Rectal smooth muscle tissue (tissue), 1 donor: ENCODE results near the gene EFCAB11.

Source experiments
- H3K27ac ChIP-seq: one replicate; pipeline ENCODE4 v1.7.0; 2013; ENCODE audit warnings: low read depth, low read length, inconsistent platforms
- H3K27me3 ChIP-seq: one replicate; pipeline ENCODE4 v1.7.0; 2013; ENCODE audit warnings: low read length; ENCODE audit not compliant: control insufficient read depth, insufficient read depth
- H3K36me3 ChIP-seq: one replicate; pipeline ENCODE4 v1.7.0; 2013; ENCODE audit warnings: low read length; ENCODE audit not compliant: control insufficient read depth, insufficient read depth
- H3K4me1 ChIP-seq: one replicate; pipeline ENCODE4 v1.7.0; 2013; ENCODE audit warnings: low read length; ENCODE audit not compliant: control insufficient read depth, insufficient read depth
- H3K4me3 ChIP-seq: one replicate; pipeline ENCODE4 v1.7.0; 2013; ENCODE audit warnings: low read length
- H3K9ac ChIP-seq: one replicate; pipeline ENCODE4 v1.7.0; 2013; ENCODE audit warnings: low read length

Gene EFCAB11

DNA sequence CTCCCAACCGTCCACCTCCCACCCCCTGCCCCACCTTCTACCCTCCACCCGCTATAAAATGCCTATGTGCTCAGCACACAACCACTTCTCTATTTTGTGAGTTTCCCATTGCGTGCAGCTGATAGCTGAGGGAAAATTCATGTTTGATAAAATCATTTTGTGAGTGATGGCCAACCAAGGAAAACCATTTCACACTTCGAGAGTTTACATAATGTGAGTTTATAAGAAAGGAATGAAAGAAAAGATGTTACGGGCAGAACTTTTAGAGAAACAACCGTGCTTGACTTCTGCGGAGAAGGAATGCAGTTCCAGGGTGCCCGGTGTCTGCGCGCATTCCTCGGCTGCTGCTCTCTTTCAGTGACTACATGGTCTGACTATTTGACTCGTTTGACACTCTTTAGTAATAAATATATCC, 140.9 kb downstream of the EFCAB11 start:
- Histone ChIP-seq H3K36me3 (no peaks in the 10 kb centered on the region), H3K27ac (no peak overlapping the region), H3K9ac (no peak overlapping the region), H3K27me3 (no peaks in the 10 kb centered on the region), H3K4me1 (peaks cover 9% of the 10 kb centered on the region), H3K4me3 (peak overlapping the region; percentile 36)

DNA sequence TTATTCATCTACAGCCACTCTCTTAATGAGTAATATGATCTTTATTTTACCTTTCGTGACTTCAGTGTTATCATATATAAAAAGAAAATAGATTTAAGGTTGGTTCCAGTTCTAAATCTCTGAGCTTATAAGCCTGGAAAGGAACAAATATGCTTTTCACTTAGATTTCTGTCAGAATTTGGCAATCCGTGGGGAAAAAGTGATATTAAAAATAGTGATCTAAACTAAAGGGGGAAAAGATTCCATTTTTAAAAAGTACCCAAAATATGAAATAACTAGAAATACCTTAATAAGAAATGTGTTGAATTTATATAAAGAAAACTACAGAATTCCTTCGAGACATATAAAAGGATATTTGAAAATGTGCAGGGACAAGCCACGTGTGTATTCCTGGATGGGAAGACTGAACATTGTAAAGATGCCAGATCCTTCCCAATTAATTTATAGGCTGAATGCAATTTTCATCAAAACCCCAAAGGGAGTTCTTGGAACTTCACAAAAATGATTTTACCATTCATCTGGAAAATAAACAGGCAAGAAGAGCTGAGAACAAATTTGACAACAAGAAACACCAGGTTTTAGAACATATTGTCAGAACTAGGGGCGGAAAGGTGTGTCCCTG, 142.5 kb downstream of the EFCAB11 start:
- peaks cover 5% of the 10 kb centered on the region for H3K4me1 ChIP-seq
- no peaks in the 10 kb centered on the region for H3K36me3 ChIP-seq
- no peak overlapping the region for H3K9ac ChIP-seq
- H3K27ac ChIP-seq, result no peak overlapping the region
- no peak overlapping the region for H3K4me3 ChIP-seq
- no peaks in the 10 kb centered on the region for H3K27me3 ChIP-seq

DNA sequence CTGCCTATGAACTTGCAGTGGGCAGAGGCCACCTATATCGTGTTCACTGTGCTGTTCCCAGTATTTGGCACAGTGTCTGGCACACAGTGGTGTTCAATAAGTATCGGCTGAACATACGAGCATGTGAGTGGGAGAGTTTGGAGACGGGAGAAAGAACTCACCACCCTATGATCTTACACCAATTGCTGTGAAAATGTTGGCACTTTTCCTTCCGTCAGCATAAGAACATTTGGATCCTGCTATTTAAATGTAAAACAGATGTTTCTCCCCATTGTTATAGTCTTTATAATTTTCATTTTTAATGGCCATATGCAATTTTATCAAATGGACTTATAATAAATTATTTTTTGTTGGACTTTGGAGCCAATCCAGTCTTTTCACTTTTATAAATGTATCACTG, 144.4 kb downstream of the EFCAB11 start:
- Histone ChIP-seq H3K27ac (no peak overlapping the region), H3K36me3 (no peaks in the 10 kb centered on the region), H3K4me3 (no peak overlapping the region), H3K9ac (no peak overlapping the region), H3K4me1 (peaks cover 5% of the 10 kb centered on the region), H3K27me3 (no peaks in the 10 kb centered on the region)

DNA sequence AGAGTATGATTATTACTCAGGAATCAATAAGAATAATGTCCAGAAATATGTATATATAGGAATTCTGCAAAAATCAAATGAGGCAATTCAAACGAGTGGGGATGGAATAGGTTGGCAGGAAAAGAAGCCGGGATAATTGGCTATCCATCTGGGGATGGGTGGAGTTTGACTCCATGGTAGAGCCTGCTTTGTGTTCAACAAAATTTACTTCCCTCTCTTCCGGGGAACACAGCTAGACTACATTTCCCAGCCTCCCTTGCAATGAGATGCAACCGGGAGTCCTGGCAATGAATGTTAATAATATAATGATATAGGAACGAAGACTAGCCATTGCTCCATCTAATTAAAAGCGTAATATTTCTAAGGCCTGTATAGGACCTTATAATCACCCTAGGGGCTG, 146.6 kb downstream of the EFCAB11 start:
- H3K9ac ChIP-seq, result no peak overlapping the region
- H3K4me1 ChIP-seq, result peaks cover 3% of the 10 kb centered on the region

DNA sequence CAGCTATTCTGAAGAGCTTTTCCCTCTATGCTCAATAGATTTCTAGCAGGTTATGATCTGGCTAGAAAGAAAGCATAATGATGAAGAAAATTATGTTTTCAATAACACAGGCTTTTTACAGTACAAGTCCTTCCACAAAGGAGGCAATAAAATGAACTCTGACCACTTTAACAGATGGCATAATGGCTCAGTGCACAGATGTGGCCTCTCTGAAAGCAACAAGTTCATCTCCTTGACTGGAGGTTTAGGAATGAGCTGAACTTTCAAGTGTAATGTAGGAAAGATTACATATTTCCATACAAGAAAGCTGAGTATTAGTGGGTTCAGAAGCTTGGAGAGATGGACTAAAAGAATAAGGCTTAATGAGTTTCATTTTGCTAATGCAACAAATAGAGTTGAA, 147.4 kb downstream of the EFCAB11 start:
- Histone ChIP-seq H3K36me3 (no peaks in the 10 kb centered on the region), H3K27ac (no peak overlapping the region), H3K4me3 (no peak overlapping the region), H3K4me1 (peaks cover under 1% of the 10 kb centered on the region), H3K9ac (no peak overlapping the region), H3K27me3 (no peaks in the 10 kb centered on the region)

More for the DNA sequence above, 146.6 kb downstream of the EFCAB11 start:
- Histone ChIP-seq H3K27me3 (no peaks in the 10 kb centered on the region), H3K27ac (no peak overlapping the region), H3K36me3 (no peaks in the 10 kb centered on the region), H3K4me3 (no peak overlapping the region)

- no peak overlapping the region for H3K9ac ChIP-seq
- no peaks in the 10 kb centered on the region for H3K36me3 ChIP-seq
- no peaks in the 10 kb centered on the region for H3K27me3 ChIP-seq
- H3K27ac ChIP-seq, result no peak overlapping the region
- no peaks in the 10 kb centered on the region for H3K4me1 ChIP-seq
- H3K4me3 ChIP-seq, result no peak overlapping the region
These were observed 148.1 kb downstream of the EFCAB11 start for GRCh38 chr14:89806451-89806850.

DNA sequence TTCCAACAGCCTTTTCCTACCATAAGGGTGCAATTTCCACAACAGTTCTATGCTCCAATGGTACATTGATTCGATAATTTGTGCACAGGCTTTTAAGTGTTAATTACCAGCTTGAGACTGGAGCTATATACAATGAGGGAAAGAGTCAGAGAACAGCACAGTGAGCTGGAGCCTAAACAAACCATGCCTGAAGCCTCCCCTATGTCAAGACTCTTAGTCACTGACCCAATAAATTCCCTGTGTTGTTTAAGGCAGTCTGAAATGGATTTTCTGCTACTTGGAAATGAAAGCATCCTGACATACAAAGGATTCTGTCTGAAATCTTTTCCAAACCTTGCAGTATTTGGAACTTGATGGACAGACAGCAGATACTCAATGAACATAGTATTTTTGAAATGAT, 149.0 kb downstream of the EFCAB11 start:
- Histone ChIP-seq H3K36me3 (no peaks in the 10 kb centered on the region), H3K4me1 (no peaks in the 10 kb centered on the region), H3K9ac (no peak overlapping the region), H3K27me3 (no peaks in the 10 kb centered on the region), H3K4me3 (no peak overlapping the region), H3K27ac (no peak overlapping the region)

GRCh38 chr14:89803542-89803941, 151.0 kb downstream of the EFCAB11 start:
- no peaks in the 10 kb centered on the region for H3K27me3 ChIP-seq
- H3K9ac ChIP-seq, result no peak overlapping the region
- no peak overlapping the region for H3K4me3 ChIP-seq
- no peak overlapping the region for H3K27ac ChIP-seq
- no peaks in the 10 kb centered on the region for H3K36me3 ChIP-seq
- H3K4me1 ChIP-seq, result no peaks in the 10 kb centered on the region

DNA sequence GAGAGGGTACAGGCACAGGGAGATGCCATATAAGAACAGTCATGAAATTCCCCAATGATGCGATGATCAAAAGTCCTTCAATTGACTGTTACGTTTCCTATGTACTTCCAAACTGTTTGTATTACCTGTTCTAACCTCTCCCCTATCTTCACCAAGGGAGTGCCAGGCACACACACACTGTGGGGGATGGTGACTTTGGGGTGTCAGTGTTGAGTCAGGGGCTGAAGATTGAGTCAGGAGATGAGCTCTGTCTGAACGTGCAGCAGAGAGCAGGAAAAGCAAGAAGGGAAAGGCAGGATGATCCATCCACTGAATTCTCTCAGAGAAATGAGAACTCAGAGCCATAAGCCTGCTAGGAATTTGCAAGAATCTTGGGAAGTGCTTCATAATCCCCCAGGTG, 153.4 kb downstream of the EFCAB11 start:
- H3K36me3 ChIP-seq, result no peaks in the 10 kb centered on the region
- H3K27ac ChIP-seq, result no peak overlapping the region
- no peak overlapping the region for H3K9ac ChIP-seq
- no peaks in the 10 kb centered on the region for H3K27me3 ChIP-seq
- H3K4me1 ChIP-seq, result no peaks in the 10 kb centered on the region
- no peak overlapping the region for H3K4me3 ChIP-seq

DNA sequence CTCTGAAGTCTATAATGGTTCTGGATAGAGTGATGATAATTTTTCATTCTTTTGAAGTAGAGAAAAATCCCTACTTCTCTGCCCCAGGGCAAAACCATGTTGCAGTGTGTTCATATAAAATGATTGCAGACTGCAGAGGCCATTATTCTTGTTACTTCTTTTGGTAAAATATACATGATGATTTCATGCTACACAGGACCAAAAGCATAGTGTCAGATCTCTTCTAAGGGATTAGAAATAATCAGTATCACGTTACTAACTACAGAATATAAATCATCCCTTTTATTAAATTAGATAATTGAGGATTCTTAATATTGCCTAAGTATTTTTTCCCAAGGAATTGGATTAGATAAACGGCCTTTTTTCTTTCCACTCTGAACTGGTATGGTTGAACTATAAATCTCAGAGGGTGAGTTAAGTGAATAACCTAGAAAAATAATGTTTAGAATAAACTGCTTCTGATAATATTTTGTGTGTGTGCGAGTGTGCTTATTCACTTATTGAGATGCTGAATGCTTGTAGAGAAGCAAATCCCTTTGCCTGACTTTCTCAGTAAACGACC, 156.2 kb downstream of the EFCAB11 start:
- Histone ChIP-seq H3K4me3 (no peak overlapping the region), H3K4me1 (no peaks in the 10 kb centered on the region), H3K27me3 (no peaks in the 10 kb centered on the region), H3K9ac (no peak overlapping the region), H3K27ac (no peak overlapping the region), H3K36me3 (no peaks in the 10 kb centered on the region)

- Histone ChIP-seq H3K4me3 (no peak overlapping the region), H3K4me1 (no peaks in the 10 kb centered on the region), H3K27me3 (no peaks in the 10 kb centered on the region), H3K27ac (no peak overlapping the region), H3K9ac (no peak overlapping the region), H3K36me3 (no peaks in the 10 kb centered on the region)
These were observed 157.4 kb downstream of the EFCAB11 start for GRCh38 chr14:89797148-89797547.

GRCh38 chr14:89794096-89794495, 160.4 kb downstream of the EFCAB11 start:
- H3K36me3 ChIP-seq, result no peaks in the 10 kb centered on the region
- no peak overlapping the region for H3K27ac ChIP-seq
- H3K4me3 ChIP-seq, result no peak overlapping the region
- H3K27me3 ChIP-seq, result no peaks in the 10 kb centered on the region
- no peak overlapping the region for H3K9ac ChIP-seq
- H3K4me1 ChIP-seq, result no peaks in the 10 kb centered on the region

GRCh38 chr14:89793367-89793716, 161.2 kb downstream of the EFCAB11 start:
- H3K4me1 ChIP-seq, result no peaks in the 10 kb centered on the region
- H3K27me3 ChIP-seq, result no peaks in the 10 kb centered on the region
- H3K36me3 ChIP-seq, result no peaks in the 10 kb centered on the region
- no peak overlapping the region for H3K27ac ChIP-seq
- no peak overlapping the region for H3K9ac ChIP-seq
- no peak overlapping the region for H3K4me3 ChIP-seq
